Sigmoid colon (tissue), 4 donors: ENCODE results near the gene LIMK1.

Source experiments
- CTCF ChIP-seq, 4 experiments: fragments of 450-650 bp in 3 of 4; fragments of 200-600 bp in 1 of 4; IDR thresholded peaks; one replicate each; pipeline ENCODE4 v1.5.1; 2016 to 2019; ENCODE audit warnings: antibody characterized with exemption in 4 of 4, mild to moderate bottlenecking in 3 of 4, moderate library complexity in 2 of 4
- POLR2A ChIP-seq, 2 donors: fragments of 450-650 bp; IDR thresholded peaks; one replicate each; pipeline ENCODE4 v1.6.1; 2016; ENCODE audit warnings: antibody characterized with exemption in 2 of 2, mild to moderate bottlenecking in 2 of 2, moderate library complexity in 2 of 2
- POLR2AphosphoS5 ChIP-seq, 4 donors: sonication (generic); formaldehyde crosslinking; IDR thresholded peaks; one replicate each; pipeline ENCODE4 v1.6.1; 2017; ENCODE audit warnings: antibody characterized with exemption in 4 of 4

- TF ChIP-seq CTCF (IDR thresholded peaks at IDR 0.05) = no peak
- no peak for TF ChIP-seq POLR2A (IDR thresholded peaks at IDR 0.05)
- TF ChIP-seq POLR2AphosphoS5 (IDR thresholded peaks at IDR 0.05) = no peak
Observed at GRCh38 chr7:74106846-74107245, 23.2 kb downstream of the LIMK1 start.
